HepG2 (cell line): ENCODE data around the gene NCAPG. TPM values are rescaled to one million over a fixed set of nuclear protein-coding genes. Genes with fewer than 3 reads are reported as not detected.

Source experiments
- AGO2 ChIP-seq: fragments of 200-400 bp; formaldehyde crosslinking; optimal IDR thresholded peaks from 2 replicates; pipeline ENCODE3; 2017; ENCODE audit warnings: mild to moderate bottlenecking, low read depth, low read length, moderate library complexity
- ASH2L ChIP-seq: fragments of 300-600, 200-600 bp; sonication (generic); IDR thresholded peaks from 2 replicates; pipeline ENCODE4 v1.7.0; 2017; ENCODE audit warnings: low read depth, mild to moderate bottlenecking, moderate library complexity, mixed read lengths, low read length; ENCODE audit not compliant: insufficient read length
- CENPX ChIP-seq: sonication (generic); formaldehyde crosslinking; IDR thresholded peaks from 2 replicates; pipeline ENCODE4 v1.9.0; 2021; ENCODE audit warnings: mild to moderate bottlenecking, missing genetic modification reagents, moderate library complexity
- E2F1 ChIP-seq: sonication (generic); formaldehyde crosslinking; IDR thresholded peaks from 2 replicates; pipeline ENCODE4 v1.5.0; 2020; ENCODE audit warnings: missing genetic modification reagents
- ERF ChIP-seq: IDR thresholded peaks from 2 replicates; pipeline ENCODE4 v1.6.1; 2018; ENCODE audit warnings: missing biosample characterization, missing genetic modification reagents
- HOXA9 ChIP-seq: sonication (generic); formaldehyde crosslinking; IDR thresholded peaks from 2 replicates; pipeline ENCODE4 v1.8.1; 2022; ENCODE audit warnings: missing genetic modification reagents, mild to moderate bottlenecking, moderate library complexity, borderline replicate concordance
- KAT8 ChIP-seq: IDR thresholded peaks from 2 replicates; pipeline ENCODE4 v1.6.1; 2016; ENCODE audit warnings: missing genetic modification reagents, missing compliant biosample characterization
- MAFG ChIP-seq: sonication (generic); formaldehyde crosslinking; IDR thresholded peaks from 2 replicates; pipeline ENCODE4 v1.5.1; 2020; ENCODE audit warnings: mild to moderate bottlenecking, missing genetic modification reagents
- MEIS1 ChIP-seq: sonication (generic); formaldehyde crosslinking; IDR thresholded peaks from 2 replicates; pipeline ENCODE4 v1.9.0; 2021; ENCODE audit warnings: mild to moderate bottlenecking, missing genetic modification reagents, moderate library complexity, borderline replicate concordance
- MXD3 ChIP-seq: IDR thresholded peaks from 2 replicates; pipeline ENCODE4 v1.6.1; 2016; ENCODE audit warnings: mild to moderate bottlenecking, missing biosample characterization, missing genetic modification reagents
- SAFB2 ChIP-seq: sonication (generic); formaldehyde crosslinking; IDR thresholded peaks from 2 replicates; pipeline ENCODE4 v1.5.1; 2020; ENCODE audit warnings: missing genetic modification reagents, low read depth, mild to moderate bottlenecking, borderline replicate concordance
- SIN3A ChIP-seq: IDR thresholded peaks from 2 replicates; pipeline ENCODE4 v1.6.1; 2011; ENCODE audit warnings: low read depth, mild to moderate bottlenecking, control low read depth, low read length, borderline replicate concordance
- SKIL ChIP-seq: sonication (generic); formaldehyde crosslinking; IDR thresholded peaks from 2 replicates; pipeline ENCODE4 v1.8.0; 2022; ENCODE audit warnings: missing genetic modification reagents, mild to moderate bottlenecking, moderate library complexity, borderline replicate concordance
- ZFYVE20 ChIP-seq: sonication (generic); formaldehyde crosslinking; IDR thresholded peaks from 2 replicates; pipeline ENCODE4 v1.8.0; 2023; ENCODE audit warnings: low read depth, mild to moderate bottlenecking, moderate library complexity, missing genetic modification reagents, borderline replicate concordance
- ZNF224 ChIP-seq: sonication (generic); formaldehyde crosslinking; IDR thresholded peaks from 2 replicates; pipeline ENCODE4 v1.5.0; 2020; ENCODE audit warnings: mild to moderate bottlenecking, missing genetic modification reagents
- ZNF451 ChIP-seq: sonication (generic); formaldehyde crosslinking; IDR thresholded peaks from 2 replicates; pipeline ENCODE4 v1.5.0; 2020; ENCODE audit warnings: mild to moderate bottlenecking, missing genetic modification reagents
- ZNF547 ChIP-seq: sonication (generic); formaldehyde crosslinking; IDR thresholded peaks from 2 replicates; pipeline ENCODE4 v1.5.1; 2020; ENCODE audit warnings: mild to moderate bottlenecking, missing genetic modification reagents
- ZNF569 ChIP-seq: sonication (generic); formaldehyde crosslinking; IDR thresholded peaks from 2 replicates; pipeline ENCODE4 v1.5.0; 2020; ENCODE audit warnings: mild to moderate bottlenecking, missing genetic modification reagents, moderate library complexity, borderline replicate concordance
- ZNF572 ChIP-seq: sonication (generic); formaldehyde crosslinking; IDR thresholded peaks from 2 replicates; pipeline ENCODE4 v1.5.1; 2020; ENCODE audit warnings: mild to moderate bottlenecking, missing genetic modification reagents
- ZNF598 ChIP-seq: sonication (generic); formaldehyde crosslinking; IDR thresholded peaks from 2 replicates; pipeline ENCODE4 v1.5.1; 2020; ENCODE audit warnings: mild to moderate bottlenecking, missing genetic modification reagents, borderline replicate concordance
- ZNF605 ChIP-seq: sonication (generic); formaldehyde crosslinking; IDR thresholded peaks from 2 replicates; pipeline ENCODE4 v1.8.0; 2022; ENCODE audit warnings: mild to moderate bottlenecking, missing genetic modification reagents
- ZNF782 ChIP-seq: sonication (generic); formaldehyde crosslinking; IDR thresholded peaks from 2 replicates; pipeline ENCODE4 v1.4.0; 2020; ENCODE audit warnings: missing genetic modification reagents, mild to moderate bottlenecking, borderline replicate concordance
- ZNF816 ChIP-seq: sonication (generic); formaldehyde crosslinking; IDR thresholded peaks from 2 replicates; pipeline ENCODE4 v1.8.0; 2022; ENCODE audit warnings: missing genetic modification reagents, mild to moderate bottlenecking, borderline replicate concordance
- ZNF839 ChIP-seq: sonication (generic); formaldehyde crosslinking; IDR thresholded peaks from 2 replicates; pipeline ENCODE4 v1.4.0; 2020; ENCODE audit warnings: missing genetic modification reagents, mild to moderate bottlenecking, borderline replicate concordance
- ZSCAN22 ChIP-seq: sonication (generic); formaldehyde crosslinking; IDR thresholded peaks from 2 replicates; pipeline ENCODE4 v1.4.0; 2020; ENCODE audit warnings: mild to moderate bottlenecking, missing genetic modification reagents
- polyA plus RNA-seq, 8 experiments: library from polyadenylated mRNA; depleted of rRNA in 3 of 8; stranded (reverse) in 7 of 8; unstranded in 1 of 8; fragments of >200 nt; fragmentation: Illumina TruSeq in 4 of 8; extraction: Trizol in 4 of 8; gene quantifications; 2 replicates each; pipeline versions ENCODE4 v1.2.1 to v1.2.3, GENCODE V29; 2011 to 2016; ENCODE audit warnings: low read depth in 4 of 8, missing spikeins in 1 of 8, mixed read lengths in 1 of 8; ENCODE audit not compliant: insufficient read depth in 1 of 8
- total RNA-seq, 5 experiments: library from RNA; depleted of rRNA; stranded (reverse); fragments of >200 nt; fragmentation: Illumina TruSeq; extraction: Trizol; gene quantifications; 2 replicates each; pipeline ENCODE4 v1.2.3, GENCODE V29; 2016; ENCODE audit warnings: low read depth in 1 of 5

NCAPG gene
- total and polyA plus RNA-seq, 2 of the 13 experiments (the other 11 are each of a cell fraction or from before 2014, with no cell fraction given) = 14.8 to 61.9 TPM

GRCh38 chr4:17810260-17811077 lies at the start of gene NCAPG, which contains the start of gene DCAF16 (continued):
- peak; percentile 81; the same call in 1 of the 2 replicates for TF ChIP-seq ZNF224
- TF ChIP-seq ZNF569 (CRISPR knock-in tag) = no peak
- peak; percentile 37 for TF ChIP-seq AGO2
- no peak for TF ChIP-seq ZNF451 (CRISPR knock-in tag)
- TF ChIP-seq SIN3A = peak; percentile 100
- peak; percentile 94 for TF ChIP-seq ZNF598 (CRISPR knock-in tag)
- TF ChIP-seq ZNF547 (CRISPR knock-in tag) = peak; percentile 94
- TF ChIP-seq MAFG (CRISPR knock-in tag) = no peak
- peak; percentile 90; the same call in 1 of the 2 replicates for TF ChIP-seq ZNF605
- TF ChIP-seq ZFYVE20 (CRISPR knock-in tag) = 0 out of 2 replicates have a peak, but pooled peaks have one; percentile 58
- peak; percentile 47; the same call in 1 of the 2 replicates for TF ChIP-seq MEIS1 (CRISPR knock-in tag)
- TF ChIP-seq KAT8 (CRISPR knock-in tag) = peak; percentile 93
- peak; percentile 60; the same call in 1 of the 2 replicates for TF ChIP-seq ZNF839
- no peak for TF ChIP-seq CENPX (CRISPR knock-in tag)
- peak; percentile 100 for TF ChIP-seq E2F1 (CRISPR knock-in tag)
- TF ChIP-seq ZNF572 = peak; percentile 86
- no peak for TF ChIP-seq ZSCAN22 (CRISPR knock-in tag)
- peak; percentile 86; the same call in 1 of the 2 replicates for TF ChIP-seq ZNF816 (CRISPR knock-in tag)
- peak; percentile 94 for TF ChIP-seq ASH2L
- TF ChIP-seq ERF (CRISPR knock-in tag) = peak; percentile 75
- TF ChIP-seq HOXA9 (CRISPR knock-in tag) = 0 out of 2 replicates have a peak, but pooled peaks have one; percentile 56
- TF ChIP-seq SKIL (CRISPR knock-in tag) = peak; percentile 63; the same call in 1 of the 2 replicates
- TF ChIP-seq MXD3 (CRISPR knock-in tag) = peak; percentile 88; the same call in 1 of the 2 replicates
- TF ChIP-seq ZNF782 (CRISPR knock-in tag) = peak; percentile 77; the same call in 1 of the 2 replicates
- peak; percentile 38; the same call in 1 of the 2 replicates for TF ChIP-seq SAFB2 (CRISPR knock-in tag)
